ENCODE data around the gene PON3. TPM values are rescaled to one million over a fixed set of nuclear protein-coding genes. Genes with fewer than 3 reads are reported as not detected.

Gene PON3
- total and polyA plus RNA-seq, 2 of the 13 experiments (the other 11 are each of a cell fraction or from before 2014, with no cell fraction given): 23.6 to 37.8 TPM

DNA sequence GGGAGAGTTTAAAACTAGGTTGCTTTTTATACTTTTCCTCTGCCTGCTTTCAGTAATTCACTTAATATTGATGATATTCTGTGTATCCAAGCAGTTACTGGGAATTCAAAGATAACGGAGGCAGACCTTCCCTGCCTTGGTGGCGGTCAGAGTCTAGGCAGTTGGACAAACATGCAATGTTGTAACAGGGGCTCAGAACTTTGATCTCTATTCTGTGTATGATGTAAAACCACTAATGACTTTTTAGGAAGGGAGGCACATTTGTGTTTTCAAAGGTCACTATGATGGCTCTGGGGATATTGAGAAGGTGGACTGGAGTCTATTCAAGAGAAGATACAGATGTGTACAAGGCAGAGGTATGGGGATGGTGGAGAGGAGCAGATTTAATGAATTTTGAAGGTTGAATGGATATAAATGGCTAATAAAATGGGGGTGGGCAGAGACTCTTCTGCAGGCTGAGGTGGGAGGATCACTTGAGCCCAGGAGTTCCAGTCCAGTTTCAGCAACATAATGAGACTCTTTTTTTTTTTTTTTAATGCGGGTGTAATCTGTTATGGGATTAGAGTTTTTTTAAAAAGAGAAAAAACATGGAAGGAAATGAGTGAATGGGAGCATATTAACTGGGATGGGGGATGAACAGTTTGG, 44.3 kb upstream of the PON3 start (continued):
- TF ChIP-seq ZNF572 (CRISPR knock-in tag; IDR thresholded peaks at IDR 0.05): no peak
- TF ChIP-seq ZNF552 (CRISPR knock-in tag; IDR thresholded peaks at IDR 0.05; ENCODE audit: borderline replicate concordance): no peak
- TF ChIP-seq MAF1 (CRISPR knock-in tag; IDR thresholded peaks at IDR 0.05; ENCODE audit: borderline replicate concordance): no peak
- TF ChIP-seq GABPB1 (CRISPR knock-in tag; IDR thresholded peaks at IDR 0.05): no peak
- no peak for TF ChIP-seq ZNF121 (CRISPR knock-in tag; IDR thresholded peaks at IDR 0.05)
- no peak for TF ChIP-seq CBX2 (IDR thresholded peaks at IDR 0.05; ENCODE audit: low read depth, low read length)
- TF ChIP-seq CBX2 (CRISPR knock-in tag; IDR thresholded peaks at IDR 0.05; ENCODE audit: low read depth): no peak
- TF ChIP-seq, protein P1, sequence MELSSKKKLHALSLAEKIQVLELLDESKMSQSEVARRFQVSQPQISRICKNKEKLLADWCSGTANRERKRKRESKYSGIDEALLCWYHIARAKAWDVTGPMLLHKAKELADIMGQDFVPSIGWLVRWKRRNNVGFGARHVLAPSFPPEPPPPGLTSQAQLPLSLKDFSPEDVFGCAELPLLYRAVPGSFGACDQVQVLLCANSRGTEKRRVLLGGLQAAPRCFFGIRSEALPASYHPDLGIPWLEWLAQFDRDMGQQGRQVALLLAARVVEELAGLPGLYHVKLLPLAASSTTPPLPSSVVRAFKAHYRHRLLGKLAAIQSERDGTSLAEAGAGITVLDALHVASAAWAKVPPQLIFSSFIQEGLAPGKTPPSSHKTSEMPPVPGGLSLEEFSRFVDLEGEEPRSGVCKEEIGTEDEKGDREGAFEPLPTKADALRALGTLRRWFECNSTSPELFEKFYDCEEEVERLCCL (CRISPR knock-in tag; IDR thresholded peaks at IDR 0.05; ENCODE audit: borderline replicate concordance): no peak
- TF ChIP-seq SRSF4 (IDR thresholded peaks at IDR 0.05; ENCODE audit: low read depth, low read length, poor library complexity, severe bottlenecking): no peak
- TF ChIP-seq, protein P2, sequence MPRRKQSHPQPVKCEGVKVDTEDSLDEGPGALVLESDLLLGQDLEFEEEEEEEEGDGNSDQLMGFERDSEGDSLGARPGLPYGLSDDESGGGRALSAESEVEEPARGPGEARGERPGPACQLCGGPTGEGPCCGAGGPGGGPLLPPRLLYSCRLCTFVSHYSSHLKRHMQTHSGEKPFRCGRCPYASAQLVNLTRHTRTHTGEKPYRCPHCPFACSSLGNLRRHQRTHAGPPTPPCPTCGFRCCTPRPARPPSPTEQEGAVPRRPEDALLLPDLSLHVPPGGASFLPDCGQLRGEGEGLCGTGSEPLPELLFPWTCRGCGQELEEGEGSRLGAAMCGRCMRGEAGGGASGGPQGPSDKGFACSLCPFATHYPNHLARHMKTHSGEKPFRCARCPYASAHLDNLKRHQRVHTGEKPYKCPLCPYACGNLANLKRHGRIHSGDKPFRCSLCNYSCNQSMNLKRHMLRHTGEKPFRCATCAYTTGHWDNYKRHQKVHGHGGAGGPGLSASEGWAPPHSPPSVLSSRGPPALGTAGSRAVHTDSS (CRISPR knock-in tag; conservative IDR thresholded peaks at IDR 0.05): no peak
- TF ChIP-seq ZNF530 (CRISPR knock-in tag; IDR thresholded peaks at IDR 0.05; ENCODE audit: low read depth): no peak
- TF ChIP-seq EHMT2 (IDR thresholded peaks at IDR 0.05; ENCODE audit: borderline replicate concordance, low read depth, low read length): peak; percentile 79; the same call in 1 of the 2 replicates
- peak; percentile 86 for TF ChIP-seq TARDBP (CRISPR knock-in tag; IDR thresholded peaks at IDR 0.05)
- no peak for TF ChIP-seq FOXP1 (IDR thresholded peaks at IDR 0.05)
- peak; percentile 93 for TF ChIP-seq FOXP1 (CRISPR knock-in tag; IDR thresholded peaks at IDR 0.05)
- TF ChIP-seq SRF (IDR thresholded peaks at IDR 0.05; ENCODE audit: low read depth, low read length): 0 out of 2 replicates have a peak, but pooled peaks have one; percentile 32
- TF ChIP-seq, protein P3, sequence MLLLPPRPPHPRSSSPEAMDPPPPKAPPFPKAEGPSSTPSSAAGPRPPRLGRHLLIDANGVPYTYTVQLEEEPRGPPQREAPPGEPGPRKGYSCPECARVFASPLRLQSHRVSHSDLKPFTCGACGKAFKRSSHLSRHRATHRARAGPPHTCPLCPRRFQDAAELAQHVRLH (CRISPR knock-in tag; IDR thresholded peaks at IDR 0.05; ENCODE audit: borderline replicate concordance, low read depth): no peak
- TF ChIP-seq, protein P4, sequence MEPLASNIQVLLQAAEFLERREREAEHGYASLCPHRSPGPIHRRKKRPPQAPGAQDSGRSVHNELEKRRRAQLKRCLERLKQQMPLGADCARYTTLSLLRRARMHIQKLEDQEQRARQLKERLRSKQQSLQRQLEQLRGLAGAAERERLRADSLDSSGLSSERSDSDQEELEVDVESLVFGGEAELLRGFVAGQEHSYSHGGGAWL (CRISPR knock-in tag; IDR thresholded peaks at IDR 0.05): no peak
- TF ChIP-seq ZBTB21 (CRISPR knock-in tag; IDR thresholded peaks at IDR 0.05): peak; percentile 85
- 0 out of 2 replicates have a peak, but pooled peaks have one; percentile 6 for TF ChIP-seq ZNF17 (CRISPR knock-in tag; IDR thresholded peaks at IDR 0.05)
- 0 out of 2 replicates have a peak, but pooled peaks have one; percentile 21 for TF ChIP-seq MAFF (IDR thresholded peaks at IDR 0.05; ENCODE audit: low read depth, low read length)
- TF ChIP-seq DMAP1 (CRISPR knock-in tag; IDR thresholded peaks at IDR 0.05): peak; percentile 53; the same call in 1 of the 2 replicates
- TF ChIP-seq RFX5 (IDR thresholded peaks at IDR 0.05; ENCODE audit: low read depth, low read length): no peak
- TF ChIP-seq SYNCRIP (IDR thresholded peaks at IDR 0.05; ENCODE audit: insufficient read depth, low read depth, low read length): no peak
- no peak for TF ChIP-seq ZNF674 (CRISPR knock-in tag; IDR thresholded peaks at IDR 0.05; ENCODE audit: low read depth)
- TF ChIP-seq ZKSCAN5 (CRISPR knock-in tag; IDR thresholded peaks at IDR 0.05): no peak
- TF ChIP-seq ZMYM2 (CRISPR knock-in tag; IDR thresholded peaks at IDR 0.05): no peak
- no peak for TF ChIP-seq REXO4 (CRISPR knock-in tag; IDR thresholded peaks at IDR 0.05; ENCODE audit: borderline replicate concordance)
- peak; percentile 97 for TF ChIP-seq KDM6A (CRISPR knock-in tag; IDR thresholded peaks at IDR 0.05; ENCODE audit: low read depth)
- TF ChIP-seq ZNF556 (CRISPR knock-in tag; IDR thresholded peaks at IDR 0.05; ENCODE audit: borderline replicate concordance): peak; percentile 43; the same call in 1 of the 2 replicates

All from HepG2 (cell line).